OCI-LY1 (cell line): Measurements from ENCODE around the gene HMMR.

Experiments
- EZH2 ChIP-seq: fragments of 200-600 bp; sonication (generic), shearing (Covaris generic); IDR thresholded peaks from 2 replicates; pipeline ENCODE4 v1.8.0; 2017; ENCODE audit warnings: borderline replicate concordance, mixed run types, mild to moderate bottlenecking, antibody characterized with exemption, low read length, moderate library complexity, mixed read lengths
- TF ChIP-seq, protein P1 (sequence below): fragments of 200-600 bp; sonication (generic), shearing (Covaris generic); IDR thresholded peaks from 2 replicates; pipeline ENCODE4 v1.5.1; 2017; ENCODE audit warnings: mild to moderate bottlenecking, antibody characterized with exemption, low read length, moderate library complexity, mixed read lengths

DNA sequence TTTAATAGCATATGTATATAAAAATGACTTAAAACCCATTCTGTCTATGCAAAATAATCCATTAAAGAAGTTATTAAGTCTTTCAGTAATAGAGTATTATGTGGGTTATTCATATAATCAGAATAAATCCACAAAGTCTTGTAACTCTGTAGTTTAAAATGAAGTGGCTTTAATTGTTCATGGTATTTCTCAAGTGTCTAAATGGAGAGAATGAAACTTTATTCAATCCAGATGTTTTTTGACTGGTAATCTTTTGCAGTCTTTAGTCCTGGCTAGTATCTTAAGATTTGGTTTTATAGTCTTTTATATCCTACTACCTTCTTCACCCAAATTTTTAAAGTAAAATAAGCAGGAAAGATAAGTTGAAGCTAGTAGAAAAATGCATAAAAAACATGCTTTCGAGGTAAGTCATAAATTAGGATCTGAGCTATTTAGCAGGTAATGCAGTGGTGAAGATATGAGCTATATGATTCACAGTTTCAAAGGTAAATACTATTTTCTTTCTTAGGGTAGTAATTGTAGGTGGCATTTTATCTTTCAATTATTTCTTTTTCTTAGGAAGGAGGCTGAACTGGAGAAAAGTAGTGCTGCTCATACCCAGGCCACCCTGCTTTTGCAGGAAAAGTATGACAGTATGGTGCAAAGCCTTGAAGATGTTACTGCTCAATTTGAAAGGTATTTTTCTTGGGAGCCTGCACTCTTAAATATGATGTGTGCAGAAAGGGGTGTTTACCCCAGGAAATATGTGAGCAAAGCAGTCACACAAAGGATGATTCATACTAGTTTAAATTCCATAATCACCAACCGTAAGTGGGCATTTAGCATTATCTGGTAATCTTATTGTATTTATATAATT lies 17.9 kb downstream of the HMMR start:
- TF ChIP-seq, protein P1, sequence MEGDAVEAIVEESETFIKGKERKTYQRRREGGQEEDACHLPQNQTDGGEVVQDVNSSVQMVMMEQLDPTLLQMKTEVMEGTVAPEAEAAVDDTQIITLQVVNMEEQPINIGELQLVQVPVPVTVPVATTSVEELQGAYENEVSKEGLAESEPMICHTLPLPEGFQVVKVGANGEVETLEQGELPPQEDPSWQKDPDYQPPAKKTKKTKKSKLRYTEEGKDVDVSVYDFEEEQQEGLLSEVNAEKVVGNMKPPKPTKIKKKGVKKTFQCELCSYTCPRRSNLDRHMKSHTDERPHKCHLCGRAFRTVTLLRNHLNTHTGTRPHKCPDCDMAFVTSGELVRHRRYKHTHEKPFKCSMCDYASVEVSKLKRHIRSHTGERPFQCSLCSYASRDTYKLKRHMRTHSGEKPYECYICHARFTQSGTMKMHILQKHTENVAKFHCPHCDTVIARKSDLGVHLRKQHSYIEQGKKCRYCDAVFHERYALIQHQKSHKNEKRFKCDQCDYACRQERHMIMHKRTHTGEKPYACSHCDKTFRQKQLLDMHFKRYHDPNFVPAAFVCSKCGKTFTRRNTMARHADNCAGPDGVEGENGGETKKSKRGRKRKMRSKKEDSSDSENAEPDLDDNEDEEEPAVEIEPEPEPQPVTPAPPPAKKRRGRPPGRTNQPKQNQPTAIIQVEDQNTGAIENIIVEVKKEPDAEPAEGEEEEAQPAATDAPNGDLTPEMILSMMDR = no peak
- TF ChIP-seq EZH2 = no peak
